HEK293T (cell line): Measurements from ENCODE around the gene MDM2.
"Not testable (repeated sequence)": the region's sequence is repeated elsewhere in the genome, so short reads cannot be mapped to it uniquely, and the experiment has no call there.

ENCODE experiments used
- CTCF ChIA-PET: fragments of 350-600 bp; formaldehyde crosslinking; extraction: SDS; loops from one replicate; lab custom pipeline; 2021; ENCODE audit warnings: antibody characterized with exemption, inconsistent platforms; lab: Yijun Ruan, JAX
- POLR2A ChIA-PET: fragments of 350-600 bp; formaldehyde crosslinking; extraction: SDS; loops from one replicate; lab custom pipeline; 2020; ENCODE audit warnings: antibody characterized with exemption, inconsistent platforms; lab: Yijun Ruan, JAX
- DNase-seq: peaks from one replicate; pipeline ENCODE4 v3.0.0; 2012; ENCODE audit warnings: mixed read lengths; ENCODE audit errors: extremely low spot score
- ARNT ChIP-seq: fragments of 450-650 bp; IDR thresholded peaks from 2 replicates; pipeline ENCODE4 v1.6.1; 2017; ENCODE audit warnings: mild to moderate bottlenecking
- BHLHE40 ChIP-seq: fragments of 450-650 bp; IDR thresholded peaks from 2 replicates; pipeline ENCODE4 v1.6.1; 2016; ENCODE audit warnings: mild to moderate bottlenecking, moderate library complexity, borderline replicate concordance
- CTBP1 ChIP-seq: fragments of 450-650 bp; IDR thresholded peaks from 2 replicates; pipeline ENCODE4 v1.6.1; 2016; ENCODE audit warnings: borderline replicate concordance
- ELF4 ChIP-seq: fragments of 450-650 bp; IDR thresholded peaks from 2 replicates; pipeline ENCODE4 v1.6.1; 2017; ENCODE audit warnings: antibody characterized with exemption
- FOXA1 ChIP-seq: fragments of 450-650 bp; IDR thresholded peaks from 2 replicates; pipeline ENCODE4 v1.6.1; 2016; ENCODE audit warnings: mild to moderate bottlenecking
- FOXM1 ChIP-seq: fragments of 450-650 bp; IDR thresholded peaks from 2 replicates; pipeline ENCODE4 v1.6.1; 2017; ENCODE audit warnings: mild to moderate bottlenecking, borderline replicate concordance
- HDGF ChIP-seq: fragments of 450-650 bp; IDR thresholded peaks from 2 replicates; pipeline ENCODE4 v1.6.1; 2017; ENCODE audit warnings: antibody characterized with exemption, borderline replicate concordance
- L3MBTL2 ChIP-seq: fragments of 450-650 bp; conservative IDR thresholded peaks from 2 replicates; pipeline ENCODE4 v1.6.1; 2016; ENCODE audit warnings: mild to moderate bottlenecking
- LEF1 ChIP-seq: fragments of 450-650 bp; IDR thresholded peaks from 2 replicates; pipeline ENCODE4 v1.6.1; 2017; ENCODE audit warnings: mild to moderate bottlenecking, borderline replicate concordance
- NFRKB ChIP-seq: fragments of 450-650 bp; IDR thresholded peaks from 2 replicates; pipeline ENCODE4 v1.6.1; 2016; ENCODE audit warnings: mild to moderate bottlenecking, moderate library complexity
- PKNOX1 ChIP-seq: fragments of 450-650 bp; IDR thresholded peaks from 2 replicates; pipeline ENCODE4 v1.6.1; 2016
- SP1 ChIP-seq: fragments of 450-650 bp; IDR thresholded peaks from 2 replicates; pipeline ENCODE4 v1.6.1; 2017
- SUZ12 ChIP-seq: fragments of 450-650 bp; IDR thresholded peaks from 2 replicates; pipeline ENCODE4 v1.6.1; 2016; ENCODE audit warnings: mild to moderate bottlenecking
- ZNF384 ChIP-seq: fragments of 450-650 bp; IDR thresholded peaks from 2 replicates; pipeline ENCODE4 v1.6.1; 2016

MDM2 gene

DNA sequence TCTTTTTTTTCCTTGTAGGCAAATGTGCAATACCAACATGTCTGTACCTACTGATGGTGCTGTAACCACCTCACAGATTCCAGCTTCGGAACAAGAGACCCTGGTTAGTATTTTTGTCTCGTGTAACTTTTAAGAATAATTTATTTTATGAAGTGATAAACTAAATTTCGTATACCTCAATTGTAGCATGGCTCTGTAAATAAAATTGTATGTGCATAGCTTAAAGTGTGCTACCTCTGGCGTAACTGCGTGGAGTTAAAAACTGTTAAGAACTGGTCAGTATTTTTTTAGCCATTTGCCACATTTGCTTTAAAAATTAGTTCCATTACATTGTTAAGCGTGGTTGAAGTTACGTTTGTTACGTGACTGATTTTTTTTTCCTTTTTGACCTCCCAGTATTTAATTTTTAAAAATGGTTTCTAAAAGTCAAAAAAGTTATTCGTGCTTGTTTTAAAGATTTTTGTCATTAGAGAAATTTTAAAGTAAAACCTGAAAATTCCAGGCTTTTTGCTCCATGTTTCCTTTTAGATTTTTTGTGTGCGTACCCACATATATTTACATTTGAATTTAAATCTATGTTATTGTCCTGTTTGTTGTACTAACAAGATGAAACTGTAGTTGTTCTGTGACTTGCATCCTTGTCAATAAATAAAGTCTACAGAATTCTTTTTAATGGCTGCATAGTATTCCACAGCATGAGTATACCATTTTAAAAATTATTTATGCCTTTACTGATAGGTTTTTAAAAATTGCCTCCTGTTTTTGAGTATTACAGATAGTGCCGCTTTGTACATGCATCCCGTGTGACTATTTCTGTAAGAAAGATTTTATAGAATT is 1.4 kb downstream of the MDM2 start:
- no peak for DNase-seq
- no peak for TF ChIP-seq LEF1
- TF ChIP-seq ARNT = no peak
- TF ChIP-seq HDGF = no peak
- TF ChIP-seq PKNOX1 = no peak
- no peak for TF ChIP-seq ELF4
- TF ChIP-seq L3MBTL2 = no peak
- TF ChIP-seq ZNF384 = no peak
- TF ChIP-seq NFRKB = no peak
- TF ChIP-seq FOXA1 = no peak
- POLR2A ChIA-PET = interaction anchor here (0.6 to 3.2 kb wide), 11 partner anchors 8 to 649 kb away, joined by 3 to 44 read pairs (median 4); partner anchors contain the start of gene SLC35E3
- CTCF ChIA-PET = interaction anchor here (0.6 to 1.0 kb wide), 2 partner anchors 16 to 50 kb away, joined by 3 read pairs; no protein-coding TSS in a partner anchor

GRCh38 chr12:68810027-68810389 is 2.0 kb downstream of the MDM2 start:
- POLR2A ChIA-PET, CTCF ChIA-PET, DNase-seq: not testable (repeated sequence)

GRCh38 chr12:68811573-68811972 is 3.6 kb downstream of the MDM2 start:
- CTCF ChIA-PET = interaction anchor here (1.4 kb wide), 1 partner anchor 20 kb away, joined by 3 read pairs; no protein-coding TSS in a partner anchor
- DNase-seq, POLR2A ChIA-PET: not testable (repeated sequence)

DNA sequence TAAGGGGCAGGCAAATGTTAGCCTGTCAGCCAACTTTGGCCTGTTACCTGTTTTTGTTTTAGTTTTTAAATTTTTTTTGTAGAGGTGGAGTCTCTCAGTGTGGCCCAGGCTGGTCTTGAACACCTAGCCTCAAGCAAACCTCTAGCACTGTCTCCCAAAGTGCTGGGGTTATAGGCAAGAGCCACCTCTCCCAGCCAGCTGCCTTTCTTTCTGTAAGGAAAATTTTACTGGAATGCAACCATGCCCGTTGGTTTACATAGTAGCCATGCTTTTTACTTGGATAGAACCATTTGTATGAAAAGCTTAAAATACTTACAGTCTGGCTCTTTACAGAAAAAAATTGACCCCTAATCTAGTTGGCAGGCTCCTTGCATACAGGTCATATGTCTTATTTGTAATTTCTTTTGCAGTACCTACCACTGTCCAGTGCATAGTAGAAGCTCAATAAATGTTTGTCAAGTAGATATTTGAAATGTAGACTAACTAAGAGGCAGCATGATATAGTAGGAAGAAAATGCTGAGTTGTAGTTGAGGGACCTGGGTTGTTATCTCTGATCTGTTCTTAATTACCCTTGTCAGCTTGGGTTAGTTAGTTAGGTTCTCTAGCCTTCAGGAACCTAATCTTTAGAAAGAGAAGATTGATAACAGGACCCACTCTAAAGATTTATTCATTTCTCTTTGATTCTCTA is 4.7 kb downstream of the MDM2 start:
- no peak for TF ChIP-seq SP1
- ChIA-PET CTCF (interaction anchor here (0.5 to 1.4 kb wide), 3 partner anchors 19 to 589 kb away, joined by 3 to 5 read pairs (median 3); no protein-coding TSS in a partner anchor), POLR2A (interaction anchor here (0.6 to 0.7 kb wide), 2 partner anchors 66 to 1539 kb away, joined by 3 to 5 read pairs; partner anchors contain the start of gene SLC35E3)
- no peak for DNase-seq

GRCh38 chr12:68813242-68813593 is 5.2 kb downstream of the MDM2 start:
- no peak for DNase-seq
- ChIA-PET POLR2A (no interaction called here), CTCF (no interaction called here)
- TF ChIP-seq SUZ12 = no peak
- no peak for TF ChIP-seq CTBP1
- no peak for TF ChIP-seq PKNOX1
- no peak for TF ChIP-seq ARNT
- TF ChIP-seq NFRKB = no peak

- ChIA-PET POLR2A (no interaction called here), CTCF (interaction anchor here (0.8 kb wide), 1 partner anchor 16 kb away, joined by 3 read pairs; no protein-coding TSS in a partner anchor)
- DNase-seq = no peak
- no peak for TF ChIP-seq SUZ12
- no peak for TF ChIP-seq L3MBTL2
- TF ChIP-seq CTBP1 = no peak
Measured at GRCh38 chr12:68814490-68815231, 6.7 kb downstream of the MDM2 start.

- no peak for TF ChIP-seq BHLHE40
- TF ChIP-seq ARNT = no peak
- no peak for TF ChIP-seq SUZ12
- TF ChIP-seq ZNF384 = no peak
- TF ChIP-seq FOXA1 = no peak
- TF ChIP-seq SP1 = no peak
- TF ChIP-seq FOXM1 = no peak
- TF ChIP-seq NFRKB = no peak
- POLR2A ChIA-PET = no interaction called here
- CTCF ChIA-PET = interaction anchor here (0.8 kb wide), 1 partner anchor 15 kb away, joined by 3 read pairs; no protein-coding TSS in a partner anchor
- DNase-seq = no peak
Measured at GRCh38 chr12:68815232-68815927, 7.4 kb downstream of the MDM2 start.
